ENCODE measurements around the gene ATP6V1G2. TPM values are rescaled to one million over a fixed set of nuclear protein-coding genes. Genes with fewer than 3 reads are reported as not detected.

ATP6V1G2 gene
- total RNA-seq, 6 experiments from 2014 or later, result 2.9 to 4.1 (median 3.2) TPM

- Mint-ChIP-seq H3K27ac (peak overlapping the region; percentile 42; the same call in 1 of the 2 replicates), H3K4me1 (ENCODE audit: low read depth) (peaks cover 27% of the 10 kb centered on the region), H3K4me3 (no peak overlapping the region; the same call in 1 of the 2 replicates), H3K27me3 (ENCODE audit: insufficient read depth) (peaks cover 8% of the 10 kb centered on the region), H3K36me3 (ENCODE audit: low read depth) (peaks cover 56% of the 10 kb centered on the region), H3K9me3 (no peaks in the 10 kb centered on the region)
- no peak for TF ChIP-seq CTCF (IDR thresholded peaks at IDR 0.05)
- DNase-seq, result no peak
Observed at GRCh38 chr6:31531771-31532643, 14.4 kb downstream of the ATP6V1G2 start.

- H3K4me1 Mint-ChIP-seq (ENCODE audit: low read depth), result peaks cover 34% of the 10 kb centered on the region
- no peak overlapping the region for H3K27ac Mint-ChIP-seq
- peaks cover 50% of the 10 kb centered on the region for H3K36me3 Mint-ChIP-seq (ENCODE audit: low read depth)
- H3K4me3 Mint-ChIP-seq, result no peak overlapping the region
- DNase-seq, result no peak
- no peaks in the 10 kb centered on the region for H3K9me3 Mint-ChIP-seq
- no peak for TF ChIP-seq CTCF (IDR thresholded peaks at IDR 0.05)
- peaks cover 8% of the 10 kb centered on the region for H3K27me3 Mint-ChIP-seq (ENCODE audit: insufficient read depth)
Observed at GRCh38 chr6:31531162-31531561, 15.2 kb downstream of the ATP6V1G2 start.

- Mint-ChIP-seq H3K27ac (peak overlapping the region; percentile 51), H3K9me3 (no peaks in the 10 kb centered on the region), H3K36me3 (ENCODE audit: low read depth) (peaks cover 45% of the 10 kb centered on the region), H3K27me3 (ENCODE audit: insufficient read depth) (peaks cover 8% of the 10 kb centered on the region), H3K4me1 (ENCODE audit: low read depth) (peaks cover 40% of the 10 kb centered on the region), H3K4me3 (no peak overlapping the region)
- TF ChIP-seq CTCF (IDR thresholded peaks at IDR 0.05), result no peak
- DNase-seq, result no peak
Observed at GRCh38 chr6:31530659-31531058, 15.7 kb downstream of the ATP6V1G2 start.

- Mint-ChIP-seq H3K36me3 (ENCODE audit: low read depth) (peaks cover 35% of the 10 kb centered on the region), H3K4me3 (no peak overlapping the region), H3K4me1 (ENCODE audit: low read depth) (peaks cover 42% of the 10 kb centered on the region), H3K27me3 (ENCODE audit: insufficient read depth) (peaks cover 8% of the 10 kb centered on the region), H3K9me3 (no peaks in the 10 kb centered on the region), H3K27ac (peak overlapping the region; percentile 42)
- no peak for DNase-seq
- TF ChIP-seq CTCF (IDR thresholded peaks at IDR 0.05), result no peak
Observed at GRCh38 chr6:31529329-31530150, 16.9 kb downstream of the ATP6V1G2 start.

GRCh38 chr6:31528821-31529328 lies 17.5 kb downstream of the ATP6V1G2 start, which contains the start of gene MCCD1:
Gene MCCD1 (plus strand): TSS chr6:31528962. CDS start chr6:31529015, 53 bp downstream.
- peaks cover 35% of the 10 kb centered on the region for H3K36me3 Mint-ChIP-seq (ENCODE audit: low read depth)
- H3K27ac Mint-ChIP-seq, result peak within 1 kb of the TSS; percentile 71
- DNase-seq, result no peak
- H3K4me3 Mint-ChIP-seq, result no peak within 1 kb of the TSS
- H3K9me3 Mint-ChIP-seq, result no peaks in the 10 kb centered on the region
- peaks cover 5% of the 10 kb centered on the region for H3K27me3 Mint-ChIP-seq (ENCODE audit: insufficient read depth)
- no peak for TF ChIP-seq CTCF (IDR thresholded peaks at IDR 0.05)
- peaks cover 42% of the 10 kb centered on the region for H3K4me1 Mint-ChIP-seq (ENCODE audit: low read depth)
